ENCODE data around the gene CMC1. TPM values are rescaled to one million over a fixed set of nuclear protein-coding genes. Genes with fewer than 3 reads are reported as not detected.

CMC1 gene
- total and polyA plus RNA-seq, 2 donors from 2014 or later: 20.0 to 71.0 TPM

GRCh38 chr3:28334552-28334951, 93.1 kb downstream of the CMC1 start:
- Histone ChIP-seq H3K27me3 (ENCODE audit: control insufficient read depth, insufficient read depth, low read length) (no peaks in the 10 kb centered on the region), H3K36me3 (ENCODE audit: control insufficient read depth in 2 of 3, insufficient read depth in 3 of 3, low read length in 3 of 3) (peaks cover 0 to 9% (median 0%) of the 10 kb centered on the region in 3 donors), H3K4me3 (ENCODE audit: low read length in 3 of 3) (no peak overlapping the region), H3K4me1 (ENCODE audit: control insufficient read depth in 2 of 3, insufficient read depth in 2 of 3, low read depth in 1 of 3, low read length in 3 of 3) (no peaks in the 10 kb centered on the region), H3K9me3 (ENCODE audit: control insufficient read depth in 2 of 3, insufficient read depth in 1 of 3, low read length in 3 of 3) (no peaks in the 10 kb centered on the region), H3K9ac (ENCODE audit: low read length in 3 of 3) (no peak overlapping the region), H3K27ac (ENCODE audit: low read depth in 2 of 2, low read length in 2 of 2) (no peak overlapping the region)
- no peak for FAIRE-seq
- intact Hi-C loops (cut with DNase I): no loop called here
- TF ChIP-seq CTCF (IDR thresholded peaks at IDR 0.05; ENCODE audit: borderline replicate concordance, extremely low read depth, insufficient read depth): no peak
- no peak for DNase-seq

- H3K27ac ChIP-seq (ENCODE audit: low read depth in 2 of 2, low read length in 2 of 2): no peak overlapping the region
- TF ChIP-seq CTCF (IDR thresholded peaks at IDR 0.05; ENCODE audit: borderline replicate concordance, extremely low read depth, insufficient read depth): no peak
- no peaks in the 10 kb centered on the region for H3K27me3 ChIP-seq (ENCODE audit: control insufficient read depth, insufficient read depth, low read length)
- DNase-seq (no peak), FAIRE-seq (no peak)
- H3K4me1 ChIP-seq (ENCODE audit: control insufficient read depth in 2 of 3, insufficient read depth in 2 of 3, low read depth in 1 of 3, low read length in 3 of 3): no peaks in the 10 kb centered on the region
- H3K9ac ChIP-seq (ENCODE audit: low read length in 3 of 3): no peak overlapping the region
- no peaks in the 10 kb centered on the region for H3K9me3 ChIP-seq (ENCODE audit: control insufficient read depth in 2 of 3, insufficient read depth in 1 of 3, low read length in 3 of 3)
- intact Hi-C loops (cut with DNase I): no loop called here
- H3K36me3 ChIP-seq (ENCODE audit: control insufficient read depth in 2 of 3, insufficient read depth in 3 of 3, low read length in 3 of 3): peaks cover 0 to 9% (median 0%) of the 10 kb centered on the region in 3 donors
- H3K4me3 ChIP-seq (ENCODE audit: low read length in 3 of 3): no peak overlapping the region
Observed at GRCh38 chr3:28335246-28335645, 93.8 kb downstream of the CMC1 start.

- intact Hi-C loops (cut with DNase I): no loop called here
Observed at GRCh38 chr3:28337230-28337629, 95.8 kb downstream of the CMC1 start.

More at GRCh38 chr3:28337230-28337629, 95.8 kb downstream of the CMC1 start:
- DNase-seq: no peak
- Histone ChIP-seq H3K4me1 (ENCODE audit: control insufficient read depth in 2 of 3, insufficient read depth in 2 of 3, low read depth in 1 of 3, low read length in 3 of 3) (no peaks in the 10 kb centered on the region), H3K9ac (ENCODE audit: low read length in 3 of 3) (no peak overlapping the region), H3K27ac (ENCODE audit: low read depth in 2 of 2, low read length in 2 of 2) (no peak overlapping the region), H3K36me3 (ENCODE audit: control insufficient read depth in 2 of 3, insufficient read depth in 3 of 3, low read length in 3 of 3) (peaks cover 0 to 9% (median 0%) of the 10 kb centered on the region in 3 donors), H3K27me3 (ENCODE audit: control insufficient read depth, insufficient read depth, low read length) (no peaks in the 10 kb centered on the region), H3K9me3 (ENCODE audit: control insufficient read depth in 2 of 3, insufficient read depth in 1 of 3, low read length in 3 of 3) (no peaks in the 10 kb centered on the region), H3K4me3 (ENCODE audit: low read length in 3 of 3) (no peak overlapping the region)
- FAIRE-seq: no peak
- TF ChIP-seq CTCF (IDR thresholded peaks at IDR 0.05; ENCODE audit: borderline replicate concordance, extremely low read depth, insufficient read depth): no peak

Measured in kidney (tissue), 14 donors.